H9 (cell line): Measurements from ENCODE around the gene SGO1. TPM values are rescaled to one million over a fixed set of nuclear protein-coding genes. Genes with fewer than 3 reads are reported as not detected.

Experiments used
- DNase-seq: peaks from one replicate; pipeline ENCODE4 v3.0.0-alpha.2; 2017
- H2AFZ ChIP-seq: one replicate; pipeline ENCODE4 v1.6.1; 2013; ENCODE audit warnings: mild to moderate bottlenecking, low read length, control low read depth, moderate library complexity
- H2AK5ac ChIP-seq: 2 replicates; pipeline ENCODE4 v1.6.1; 2013; ENCODE audit warnings: low read length, control low read depth, mixed read lengths; ENCODE audit not compliant: insufficient read length
- H2BK120ac ChIP-seq: one replicate; pipeline ENCODE4 v1.6.1; 2013; ENCODE audit warnings: low read depth, mild to moderate bottlenecking, low read length, control low read depth, inconsistent platforms; ENCODE audit not compliant: poor library complexity, severe bottlenecking
- H2BK12ac ChIP-seq: 2 replicates; pipeline ENCODE4 v1.6.1; 2013; ENCODE audit warnings: low read length, control low read depth, mixed read lengths, low read depth; ENCODE audit not compliant: insufficient read length
- H2BK15ac ChIP-seq: 2 replicates; pipeline ENCODE4 v1.6.1; 2013; ENCODE audit warnings: low read depth, low read length, control low read depth
- H2BK20ac ChIP-seq: one replicate; pipeline ENCODE4 v1.6.1; 2013; ENCODE audit warnings: low read depth, mild to moderate bottlenecking, low read length, control low read depth, inconsistent platforms; ENCODE audit not compliant: poor library complexity, severe bottlenecking
- H2BK5ac ChIP-seq: 2 replicates; pipeline ENCODE4 v1.6.1; 2013; ENCODE audit warnings: low read length, control low read depth, mixed read lengths; ENCODE audit not compliant: insufficient read length
- H3K14ac ChIP-seq: 2 replicates; pipeline ENCODE4 v1.6.1; 2013; ENCODE audit warnings: low read length, control low read depth; ENCODE audit not compliant: insufficient read depth
- H3K18ac ChIP-seq: 2 replicates; pipeline ENCODE4 v1.6.1; 2013; ENCODE audit warnings: low read depth, mild to moderate bottlenecking, mixed read lengths, low read length, control low read depth; ENCODE audit not compliant: insufficient read length
- H3K23ac ChIP-seq: 2 replicates; pipeline ENCODE4 v1.6.1; 2013; ENCODE audit warnings: low read length, control low read depth, mixed read lengths, low read depth; ENCODE audit not compliant: insufficient read length
- H3K23me2 ChIP-seq: 2 replicates; pipeline ENCODE4 v1.6.1; 2013; ENCODE audit warnings: low read depth, mild to moderate bottlenecking, mixed read lengths, low read length, control low read depth; ENCODE audit not compliant: insufficient read length, poor library complexity, severe bottlenecking
- H3K27ac ChIP-seq: 2 replicates; pipeline ENCODE4 v1.5.1; 2013; ENCODE audit warnings: low read length, control low read depth, mixed read lengths, low read depth; ENCODE audit not compliant: insufficient read length
- H3K27me3 ChIP-seq: 2 replicates; pipeline ENCODE4 v1.6.1; 2013; ENCODE audit warnings: low read length, control low read depth, inconsistent platforms; ENCODE audit not compliant: insufficient read depth
- H3K4ac ChIP-seq: 2 replicates; pipeline ENCODE4 v1.6.1; 2013; ENCODE audit warnings: low read depth, mild to moderate bottlenecking, control low read depth, inconsistent platforms, low read length, moderate library complexity
- H3K4me1 ChIP-seq: 2 replicates; pipeline ENCODE4 v1.6.1; 2013; ENCODE audit warnings: low read length, control low read depth, inconsistent platforms; ENCODE audit not compliant: insufficient read depth
- H3K4me2 ChIP-seq: 2 replicates; pipeline ENCODE4 v1.6.1; 2013; ENCODE audit warnings: low read length, control low read depth, mixed read lengths; ENCODE audit not compliant: insufficient read length, insufficient read depth
- H3K56ac ChIP-seq: 2 replicates; pipeline ENCODE4 v1.6.1; 2013; ENCODE audit warnings: low read depth, mild to moderate bottlenecking, mixed read lengths, low read length, control low read depth; ENCODE audit not compliant: insufficient read length
- H3K79me1 ChIP-seq: 2 replicates; pipeline ENCODE4 v1.6.1; 2013; ENCODE audit warnings: low read depth, mild to moderate bottlenecking, moderate library complexity, low read length, control low read depth, inconsistent platforms; ENCODE audit not compliant: insufficient read depth, poor library complexity, severe bottlenecking
- H3K79me2 ChIP-seq: 2 replicates; pipeline ENCODE4 v1.6.1; 2013; ENCODE audit warnings: low read length, control low read depth, inconsistent platforms; ENCODE audit not compliant: insufficient read depth
- H3K9ac ChIP-seq: 2 replicates; pipeline ENCODE4 v1.6.1; 2013; ENCODE audit warnings: low read length, control low read depth, mixed read lengths; ENCODE audit not compliant: insufficient read length; ENCODE audit errors: extremely low read depth
- H3K9me3 ChIP-seq: one replicate; pipeline ENCODE4 v1.6.1; 2013; ENCODE audit warnings: low read depth, low read length, inconsistent platforms; ENCODE audit not compliant: control insufficient read depth
- H3T11ph ChIP-seq: one replicate; pipeline ENCODE4 v1.6.1; 2013; ENCODE audit warnings: mild to moderate bottlenecking, low read length, control low read depth, inconsistent platforms
- H4K20me1 ChIP-seq: one replicate; pipeline ENCODE4 v1.6.1; 2013; ENCODE audit not compliant: control insufficient read depth, insufficient read length, insufficient read depth
- H4K5ac ChIP-seq: 2 replicates; pipeline ENCODE4 v1.6.1; 2013; ENCODE audit warnings: low read depth, mild to moderate bottlenecking, mixed read lengths, low read length, control low read depth; ENCODE audit not compliant: insufficient read length
- H4K8ac ChIP-seq: replicated peaks from 2 replicates; pipeline ENCODE4 v1.6.1; 2013; ENCODE audit warnings: low read length, control low read depth, mixed read lengths, low read depth; ENCODE audit not compliant: insufficient read length
- H4K91ac ChIP-seq: 2 replicates; pipeline ENCODE4 v1.6.1; 2013; ENCODE audit warnings: low read depth, mild to moderate bottlenecking, moderate library complexity, mixed read lengths, low read length, control low read depth; ENCODE audit not compliant: insufficient read length
- H3K27ac Mint-ChIP-seq, 3 experiments: 2 replicates in 2 of 3; 3 replicates in 1 of 3; pipeline ENCODE4 v1.8.0; 2020 to 2021; ENCODE audit warnings: mixed read lengths in 3 of 3, mild to moderate bottlenecking in 1 of 3, moderate library complexity in 1 of 3
- H3K27me3 Mint-ChIP-seq: 2 replicates; pipeline ENCODE4 v1.8.0; 2021; ENCODE audit warnings: low read depth, mild to moderate bottlenecking, moderate library complexity, mixed read lengths
- H3K36me3 Mint-ChIP-seq, 3 experiments: 2 replicates in 2 of 3; 3 replicates in 1 of 3; pipeline ENCODE4 v1.8.0; 2020 to 2021; ENCODE audit warnings: low read depth in 3 of 3, mixed read lengths in 3 of 3; ENCODE audit not compliant: insufficient read depth in 1 of 3
- H3K4me1 Mint-ChIP-seq, 2 experiments: 2 replicates each; pipeline ENCODE4 v1.8.0; 2020; ENCODE audit warnings: mixed read lengths in 2 of 2
- H3K4me3 Mint-ChIP-seq, 2 experiments: 2 replicates in 1 of 2; 3 replicates in 1 of 2; pipeline ENCODE4 v1.8.0; 2020 to 2021; ENCODE audit warnings: mild to moderate bottlenecking in 2 of 2, mixed read lengths in 2 of 2, moderate library complexity in 1 of 2
- H3K9me3 Mint-ChIP-seq, 2 experiments: 2 replicates in 1 of 2; 3 replicates in 1 of 2; pipeline ENCODE4 v1.8.0; 2020; ENCODE audit warnings: mild to moderate bottlenecking in 2 of 2, mixed read lengths in 2 of 2, moderate library complexity in 1 of 2
- CTCF ChIP-seq: fragments of 200-600 bp; sonication (generic); conservative IDR thresholded peaks from 3 replicates; pipeline ENCODE4 v1.8.0; 2021; ENCODE audit warnings: antibody characterized with exemption, mild to moderate bottlenecking
- WGBS: extraction: QIAGEN DNeasy Blood & Tissue Kit; methylation state at CpG from one replicate; pipeline ENCODE4 v1.1.7; 2013; ENCODE audit warnings: missing lambda C conversion rate, low lambda C conversion rate, mixed read lengths; ENCODE audit not compliant: insufficient read length; ENCODE audit errors: extremely low coverage; 5-methylcytosine and 5-hydroxymethylcytosine counted together
- total RNA-seq: library from RNA; stranded (reverse); gene quantifications from 2 replicates; pipeline ENCODE4 v1.2.1, GENCODE V29; 2021

Gene SGO1
- total RNA-seq, 1 experiment from 2014 or later: 30.7 TPM

GRCh38 chr3:20181276-20181675 is 4.7 kb downstream of the SGO1 start:
- H2BK20ac ChIP-seq: no peak overlapping the region
- H3K4me1 ChIP-seq: no peaks in the 10 kb centered on the region
- H3K27me3 Mint-ChIP-seq: no peaks in the 10 kb centered on the region
- H2AK5ac ChIP-seq: no peak overlapping the region
- H2AFZ ChIP-seq: no peak overlapping the region
- peaks cover 18 to 66% (median 60%) of the 10 kb centered on the region in 3 experiments for H3K36me3 Mint-ChIP-seq
- no peaks in the 10 kb centered on the region for H3K27me3 ChIP-seq
- no peaks in the 10 kb centered on the region for H3K9me3 ChIP-seq
- TF ChIP-seq CTCF: no peak
- no peaks in the 10 kb centered on the region for H3K9me3 Mint-ChIP-seq
- H2BK5ac ChIP-seq: no peak overlapping the region
- H4K8ac ChIP-seq: no peak overlapping the region
- no peak overlapping the region for H3K18ac ChIP-seq
- no peak overlapping the region for H2BK15ac ChIP-seq
- H4K5ac ChIP-seq: no peak overlapping the region
- DNase-seq: no peak
- no peak overlapping the region for H2BK120ac ChIP-seq
- no peaks in the 10 kb centered on the region for H3K79me1 ChIP-seq
- no CpG with 5 or more reads among the region's 3 CpGs for WGBS
- no peaks in the 10 kb centered on the region for H3K4me1 Mint-ChIP-seq
- H3K4me2 ChIP-seq: no peak overlapping the region
- H3K56ac ChIP-seq: no peak overlapping the region
- H3K27ac ChIP-seq: no peak overlapping the region
- H3K4ac ChIP-seq: no peak overlapping the region
- peaks cover 7% of the 10 kb centered on the region; the same call in 1 of the 2 replicates for H3K79me2 ChIP-seq
- H3K4me3 Mint-ChIP-seq: no peak overlapping the region
- no peak overlapping the region for H3K27ac Mint-ChIP-seq
- H3K9ac ChIP-seq: no peak overlapping the region
- H3K14ac ChIP-seq: no peak overlapping the region
- H3T11ph ChIP-seq: no peak overlapping the region
- no peaks in the 10 kb centered on the region for H4K20me1 ChIP-seq
- no peak overlapping the region for H3K23ac ChIP-seq
- peaks cover 7% of the 10 kb centered on the region for H3K23me2 ChIP-seq
- H2BK12ac ChIP-seq: no peak overlapping the region
- H4K91ac ChIP-seq: no peak overlapping the region
